ENCODE data around the gene LRRC71. TPM values are rescaled to one million over a fixed set of nuclear protein-coding genes. Genes with fewer than 3 reads are reported as not detected.

Gene LRRC71
- total and polyA plus RNA-seq, 10 of the 15 experiments (the other 5 are each of a cell fraction or from before 2014, with no cell fraction given) = not detected

GRCh38 chr1:156905651-156906050 lies 14.8 kb upstream of the LRRC71 start:
- DNase-seq (ENCODE audit: low read depth, low spot score) = no peak
- H3K79me2 ChIP-seq (ENCODE audit: control insufficient read depth, insufficient read depth, low read length) = no peaks in the 10 kb centered on the region
- no peaks in the 10 kb centered on the region for H3K9me3 ChIP-seq (replicated peaks; ENCODE audit: control insufficient read depth, insufficient read depth, low read length)
- H3K27me3 ChIP-seq (replicated peaks in 1 of 2; ENCODE audit: control insufficient read depth in 2 of 2, insufficient read depth in 2 of 2, low read length in 1 of 2) = peaks cover 0 to 2% of the 10 kb centered on the region in 2 experiments; a peak in 3 of 4 replicates
- no peaks in the 10 kb centered on the region for H4K20me1 ChIP-seq (ENCODE audit: control insufficient read depth, insufficient read depth)
- POLR2A ChIA-PET = no interaction called here
- H3K27ac ChIP-seq (ENCODE audit: control insufficient read depth, insufficient read depth) = no peak overlapping the region
- WGBS (ENCODE audit: insufficient coverage, insufficient replicate concordance, low lambda C conversion rate, missing lambda C conversion rate) = 13% methylated on average over 4 of the region's 4 CpGs
- no peak overlapping the region for H3K4me3 ChIP-seq
- in situ Hi-C loops (cut with MboI) (no loop called here), intact Hi-C loops (cut with micrococcal nuclease; ENCODE audit: unreplicated experiment) (no loop called here)
- H3K4me2 ChIP-seq (ENCODE audit: control insufficient read depth, insufficient read depth) = no peak overlapping the region
- BruUV-seq (replicated peaks) = no TSS peak
- ATAC-seq = no peak
- H3K4me1 ChIP-seq (ENCODE audit: control insufficient read depth, insufficient read depth, low read length) = no peaks in the 10 kb centered on the region
- CTCF ChIA-PET = no interaction called here
- RAD21 ChIA-PET (ENCODE audit: unreplicated experiment) = no interaction called here
- no peak for FAIRE-seq
- H3K36me3 ChIP-seq (ENCODE audit: control insufficient read depth in 2 of 2, insufficient read depth in 2 of 2, low read length in 1 of 2) = no peaks in the 10 kb centered on the region
- H2AFZ ChIP-seq (ENCODE audit: control insufficient read depth, low read depth, low read length) = no peak overlapping the region
- H3K9ac ChIP-seq (ENCODE audit: control insufficient read depth, insufficient read depth, low read length) = no peak overlapping the region
- SMC1A ChIA-PET (ENCODE audit: uncharacterized antibody, unreplicated experiment) = no interaction called here
- TF ChIP-seq CBX5 (IDR thresholded peaks at IDR 0.05; ENCODE audit: low read depth) (no peak), CHD1 (IDR thresholded peaks at IDR 0.05; ENCODE audit: low read depth, low read length) (no peak), MAX (IDR thresholded peaks at IDR 0.05; ENCODE audit: low read depth, low read length) (no peak), ZNF207 (IDR thresholded peaks at IDR 0.05; ENCODE audit: borderline replicate concordance) (no peak), RUNX3 (IDR thresholded peaks at IDR 0.05; ENCODE audit: low read length) (no peak), NR2C1 (IDR thresholded peaks at IDR 0.05) (no peak), CHD2 (IDR thresholded peaks at IDR 0.05; ENCODE audit: borderline replicate concordance, low read depth, low read length) (no peak), NRF1 (conservative IDR thresholded peaks at IDR 0.05; ENCODE audit: low read depth, low read length) (no peak), FOXM1 (IDR thresholded peaks at IDR 0.05; ENCODE audit: low read depth, low read length) (no peak), ZNF384 (IDR thresholded peaks at IDR 0.05; ENCODE audit: borderline replicate concordance, low read depth, low read length) (no peak), EP300 (IDR thresholded peaks at IDR 0.05; ENCODE audit: borderline replicate concordance in 1 of 2, control insufficient read depth in 1 of 2, low read depth in 2 of 2, low read length in 2 of 2) (no peak), MEF2B (IDR thresholded peaks at IDR 0.05; ENCODE audit: partially characterized antibody, poor library complexity, severe bottlenecking) (no peak), EED (IDR thresholded peaks at IDR 0.05; ENCODE audit: low read depth) (no peak), TARDBP (IDR thresholded peaks at IDR 0.05; ENCODE audit: borderline replicate concordance) (no peak), NBN (IDR thresholded peaks at IDR 0.05) (no peak), MLLT1 (IDR thresholded peaks at IDR 0.05) (no peak), EZH2 (IDR thresholded peaks at IDR 0.05; ENCODE audit: borderline replicate concordance, control insufficient read depth, low read depth, low read length) (no peak)
- TF ChIP-seq, protein P1, sequence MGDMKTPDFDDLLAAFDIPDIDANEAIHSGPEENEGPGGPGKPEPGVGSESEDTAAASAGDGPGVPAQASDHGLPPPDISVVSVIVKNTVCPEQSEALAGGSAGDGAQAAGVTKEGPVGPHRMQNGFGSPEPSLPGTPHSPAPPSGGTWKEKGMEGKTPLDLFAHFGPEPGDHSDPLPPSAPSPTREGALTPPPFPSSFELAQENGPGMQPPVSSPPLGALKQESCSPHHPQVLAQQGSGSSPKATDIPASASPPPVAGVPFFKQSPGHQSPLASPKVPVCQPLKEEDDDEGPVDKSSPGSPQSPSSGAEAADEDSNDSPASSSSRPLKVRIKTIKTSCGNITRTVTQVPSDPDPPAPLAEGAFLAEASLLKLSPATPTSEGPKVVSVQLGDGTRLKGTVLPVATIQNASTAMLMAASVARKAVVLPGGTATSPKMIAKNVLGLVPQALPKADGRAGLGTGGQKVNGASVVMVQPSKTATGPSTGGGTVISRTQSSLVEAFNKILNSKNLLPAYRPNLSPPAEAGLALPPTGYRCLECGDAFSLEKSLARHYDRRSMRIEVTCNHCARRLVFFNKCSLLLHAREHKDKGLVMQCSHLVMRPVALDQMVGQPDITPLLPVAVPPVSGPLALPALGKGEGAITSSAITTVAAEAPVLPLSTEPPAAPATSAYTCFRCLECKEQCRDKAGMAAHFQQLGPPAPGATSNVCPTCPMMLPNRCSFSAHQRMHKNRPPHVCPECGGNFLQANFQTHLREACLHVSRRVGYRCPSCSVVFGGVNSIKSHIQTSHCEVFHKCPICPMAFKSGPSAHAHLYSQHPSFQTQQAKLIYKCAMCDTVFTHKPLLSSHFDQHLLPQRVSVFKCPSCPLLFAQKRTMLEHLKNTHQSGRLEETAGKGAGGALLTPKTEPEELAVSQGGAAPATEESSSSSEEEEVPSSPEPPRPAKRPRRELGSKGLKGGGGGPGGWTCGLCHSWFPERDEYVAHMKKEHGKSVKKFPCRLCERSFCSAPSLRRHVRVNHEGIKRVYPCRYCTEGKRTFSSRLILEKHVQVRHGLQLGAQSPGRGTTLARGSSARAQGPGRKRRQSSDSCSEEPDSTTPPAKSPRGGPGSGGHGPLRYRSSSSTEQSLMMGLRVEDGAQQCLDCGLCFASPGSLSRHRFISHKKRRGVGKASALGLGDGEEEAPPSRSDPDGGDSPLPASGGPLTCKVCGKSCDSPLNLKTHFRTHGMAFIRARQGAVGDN (IDR thresholded peaks at IDR 0.05) = no peak
- TF ChIP-seq, protein P2, sequence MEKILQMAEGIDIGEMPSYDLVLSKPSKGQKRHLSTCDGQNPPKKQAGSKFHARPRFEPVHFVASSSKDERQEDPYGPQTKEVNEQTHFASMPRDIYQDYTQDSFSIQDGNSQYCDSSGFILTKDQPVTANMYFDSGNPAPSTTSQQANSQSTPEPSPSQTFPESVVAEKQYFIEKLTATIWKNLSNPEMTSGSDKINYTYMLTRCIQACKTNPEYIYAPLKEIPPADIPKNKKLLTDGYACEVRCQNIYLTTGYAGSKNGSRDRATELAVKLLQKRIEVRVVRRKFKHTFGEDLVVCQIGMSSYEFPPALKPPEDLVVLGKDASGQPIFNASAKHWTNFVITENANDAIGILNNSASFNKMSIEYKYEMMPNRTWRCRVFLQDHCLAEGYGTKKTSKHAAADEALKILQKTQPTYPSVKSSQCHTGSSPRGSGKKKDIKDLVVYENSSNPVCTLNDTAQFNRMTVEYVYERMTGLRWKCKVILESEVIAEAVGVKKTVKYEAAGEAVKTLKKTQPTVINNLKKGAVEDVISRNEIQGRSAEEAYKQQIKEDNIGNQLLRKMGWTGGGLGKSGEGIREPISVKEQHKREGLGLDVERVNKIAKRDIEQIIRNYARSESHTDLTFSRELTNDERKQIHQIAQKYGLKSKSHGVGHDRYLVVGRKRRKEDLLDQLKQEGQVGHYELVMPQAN (conservative IDR thresholded peaks at IDR 0.05) = no peak

All from GM12878 (cell line).